Esophagus squamous epithelium (tissue), 4 donors: ENCODE measurements around the gene CLIP4.

Experiments used
- POLR2A ChIP-seq, 4 donors: fragments of 450-650 bp; IDR thresholded peaks; one replicate each; pipeline ENCODE4 v1.6.1; 2017; ENCODE audit warnings: antibody characterized with exemption in 4 of 4, mild to moderate bottlenecking in 4 of 4, moderate library complexity in 3 of 4
- TF ChIP-seq, protein P1 (sequence below), 6 experiments: fragments of 450-650 bp in 4 of 6; fragments of 200-600 bp in 2 of 6; sonication (generic) in 2 of 6; IDR thresholded peaks; one replicate each; pipeline ENCODE4 v1.5.1; 2016 to 2019; ENCODE audit warnings: antibody characterized with exemption in 6 of 6, mild to moderate bottlenecking in 4 of 6, moderate library complexity in 4 of 6

DNA sequence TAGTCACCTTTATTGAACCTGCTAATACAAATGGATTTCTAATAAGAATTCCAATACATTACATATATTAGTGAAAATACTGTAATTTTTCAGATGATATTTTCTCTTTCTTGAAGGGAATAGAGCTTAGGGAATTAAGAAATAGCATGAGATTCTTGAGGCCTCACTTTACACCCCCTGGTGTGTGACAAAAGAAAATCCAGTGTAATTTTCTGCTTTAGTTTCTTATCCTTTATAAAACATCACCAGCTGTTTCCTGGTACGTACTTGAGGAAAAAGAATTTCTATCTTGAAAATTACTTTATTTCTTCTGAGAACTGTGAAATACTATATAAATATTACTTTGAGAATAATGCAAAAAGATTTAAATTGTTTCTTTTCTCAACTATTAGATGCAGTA is 71.6 kb downstream of the CLIP4 start:
- TF ChIP-seq, protein P1, sequence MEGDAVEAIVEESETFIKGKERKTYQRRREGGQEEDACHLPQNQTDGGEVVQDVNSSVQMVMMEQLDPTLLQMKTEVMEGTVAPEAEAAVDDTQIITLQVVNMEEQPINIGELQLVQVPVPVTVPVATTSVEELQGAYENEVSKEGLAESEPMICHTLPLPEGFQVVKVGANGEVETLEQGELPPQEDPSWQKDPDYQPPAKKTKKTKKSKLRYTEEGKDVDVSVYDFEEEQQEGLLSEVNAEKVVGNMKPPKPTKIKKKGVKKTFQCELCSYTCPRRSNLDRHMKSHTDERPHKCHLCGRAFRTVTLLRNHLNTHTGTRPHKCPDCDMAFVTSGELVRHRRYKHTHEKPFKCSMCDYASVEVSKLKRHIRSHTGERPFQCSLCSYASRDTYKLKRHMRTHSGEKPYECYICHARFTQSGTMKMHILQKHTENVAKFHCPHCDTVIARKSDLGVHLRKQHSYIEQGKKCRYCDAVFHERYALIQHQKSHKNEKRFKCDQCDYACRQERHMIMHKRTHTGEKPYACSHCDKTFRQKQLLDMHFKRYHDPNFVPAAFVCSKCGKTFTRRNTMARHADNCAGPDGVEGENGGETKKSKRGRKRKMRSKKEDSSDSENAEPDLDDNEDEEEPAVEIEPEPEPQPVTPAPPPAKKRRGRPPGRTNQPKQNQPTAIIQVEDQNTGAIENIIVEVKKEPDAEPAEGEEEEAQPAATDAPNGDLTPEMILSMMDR (IDR thresholded peaks at IDR 0.05) = no peak
- no peak for TF ChIP-seq POLR2A (IDR thresholded peaks at IDR 0.05)
